ENCODE measurements around the gene PIM1. TPM values are rescaled to one million over a fixed set of nuclear protein-coding genes. Genes with fewer than 3 reads are reported as not detected.

The PIM1 gene
- total and polyA plus RNA-seq, 9 of the 15 experiments (the other 6 are each of a cell fraction or from before 2014, with no cell fraction given), result 19.0 to 789 (median 212) TPM

DNA sequence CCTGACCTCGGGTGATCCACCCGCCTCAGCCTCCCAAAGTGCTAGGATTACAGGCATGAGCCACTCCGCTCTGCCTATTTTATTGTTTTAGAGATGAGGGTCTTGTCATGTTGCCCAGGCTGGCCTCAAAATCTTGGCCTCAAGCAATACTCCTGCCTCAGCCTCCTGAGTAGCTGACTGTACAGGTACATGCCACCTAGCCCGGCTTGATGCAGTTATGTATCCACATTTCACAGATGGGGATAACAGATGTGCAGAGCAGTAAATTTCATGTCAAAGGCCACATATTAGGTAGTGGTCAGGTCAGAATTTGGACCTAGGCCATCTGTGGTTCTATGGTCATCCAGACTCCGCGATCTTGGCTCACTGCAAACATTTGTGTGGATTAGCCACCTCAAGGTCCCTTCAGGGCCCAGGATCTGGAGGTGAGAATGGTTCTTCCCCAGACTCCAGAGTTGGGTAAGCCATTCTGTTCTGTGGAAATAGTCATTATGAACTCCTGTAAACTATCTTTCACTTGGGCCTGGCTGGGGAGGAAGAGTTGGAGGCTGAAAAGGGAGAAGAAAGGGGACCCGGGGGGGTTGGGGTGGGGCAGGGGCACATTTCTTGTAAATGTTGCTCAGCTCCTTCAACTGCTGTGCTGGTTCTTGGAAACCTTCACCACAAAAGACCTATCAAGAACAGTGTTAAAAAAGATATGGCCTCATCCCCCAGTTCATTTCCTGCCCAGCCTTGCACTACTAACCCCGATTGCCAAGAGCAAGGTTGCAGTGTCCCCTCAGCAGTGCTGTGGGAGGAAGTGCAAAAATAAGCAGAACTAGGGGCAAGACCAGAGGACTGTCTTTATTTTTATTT is 13.0 kb downstream of the PIM1 start (continued):
- TF ChIP-seq, protein P1, sequence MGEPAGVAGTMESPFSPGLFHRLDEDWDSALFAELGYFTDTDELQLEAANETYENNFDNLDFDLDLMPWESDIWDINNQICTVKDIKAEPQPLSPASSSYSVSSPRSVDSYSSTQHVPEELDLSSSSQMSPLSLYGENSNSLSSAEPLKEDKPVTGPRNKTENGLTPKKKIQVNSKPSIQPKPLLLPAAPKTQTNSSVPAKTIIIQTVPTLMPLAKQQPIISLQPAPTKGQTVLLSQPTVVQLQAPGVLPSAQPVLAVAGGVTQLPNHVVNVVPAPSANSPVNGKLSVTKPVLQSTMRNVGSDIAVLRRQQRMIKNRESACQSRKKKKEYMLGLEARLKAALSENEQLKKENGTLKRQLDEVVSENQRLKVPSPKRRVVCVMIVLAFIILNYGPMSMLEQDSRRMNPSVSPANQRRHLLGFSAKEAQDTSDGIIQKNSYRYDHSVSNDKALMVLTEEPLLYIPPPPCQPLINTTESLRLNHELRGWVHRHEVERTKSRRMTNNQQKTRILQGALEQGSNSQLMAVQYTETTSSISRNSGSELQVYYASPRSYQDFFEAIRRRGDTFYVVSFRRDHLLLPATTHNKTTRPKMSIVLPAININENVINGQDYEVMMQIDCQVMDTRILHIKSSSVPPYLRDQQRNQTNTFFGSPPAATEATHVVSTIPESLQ (CRISPR knock-in tag; IDR thresholded peaks at IDR 0.05), result no peak
- TF ChIP-seq BACH1 (tag; IDR thresholded peaks at IDR 0.05) (peak; percentile 83), PHF20 (IDR thresholded peaks at IDR 0.05; ENCODE audit: partially characterized antibody) (no peak), ZNF79 (CRISPR knock-in tag; IDR thresholded peaks at IDR 0.05; ENCODE audit: low read depth) (peak; percentile 57; the same call in 1 of the 2 replicates), GABPB1 (CRISPR knock-in tag; IDR thresholded peaks at IDR 0.05) (peak; percentile 57; the same call in 1 of the 2 replicates), SNRNP70 (optimal IDR thresholded peaks at IDR 0.05; ENCODE audit: low read depth, low read length) (no peak), ZNF764 (CRISPR knock-in tag; IDR thresholded peaks at IDR 0.05; ENCODE audit: low read depth) (no peak), ZBED1 (IDR thresholded peaks at IDR 0.05) (peak; percentile 89; the same call in 1 of the 2 replicates), NELFE (IDR thresholded peaks at IDR 0.05; ENCODE audit: insufficient read depth, insufficient read length) (no peak), DNMT1 (IDR thresholded peaks at IDR 0.05) (no peak), FIP1L1 (IDR thresholded peaks at IDR 0.05; ENCODE audit: low read depth, low read length, poor library complexity, severe bottlenecking) (no peak), ZNF41 (CRISPR knock-in tag; conservative IDR thresholded peaks at IDR 0.05) (no peak; the same call in 1 of the 2 replicates), HSF4 (CRISPR knock-in tag; IDR thresholded peaks at IDR 0.05; ENCODE audit: borderline replicate concordance) (peak; percentile 42; the same call in 1 of the 2 replicates), MEF2A (IDR thresholded peaks at IDR 0.05; ENCODE audit: control insufficient read depth, low read depth, low read length) (peak; percentile 25; the same call in 1 of the 2 replicates), ATF1 (CRISPR knock-in tag; IDR thresholded peaks at IDR 0.05) (no peak), ATF1 (tag; IDR thresholded peaks at IDR 0.05) (peak; percentile 53), CREBBP (IDR thresholded peaks at IDR 0.05; ENCODE audit: low read depth, low read length) (no peak), BMI1 (IDR thresholded peaks at IDR 0.05; ENCODE audit: low read length) (no peak)
- TF ChIP-seq, protein P2, sequence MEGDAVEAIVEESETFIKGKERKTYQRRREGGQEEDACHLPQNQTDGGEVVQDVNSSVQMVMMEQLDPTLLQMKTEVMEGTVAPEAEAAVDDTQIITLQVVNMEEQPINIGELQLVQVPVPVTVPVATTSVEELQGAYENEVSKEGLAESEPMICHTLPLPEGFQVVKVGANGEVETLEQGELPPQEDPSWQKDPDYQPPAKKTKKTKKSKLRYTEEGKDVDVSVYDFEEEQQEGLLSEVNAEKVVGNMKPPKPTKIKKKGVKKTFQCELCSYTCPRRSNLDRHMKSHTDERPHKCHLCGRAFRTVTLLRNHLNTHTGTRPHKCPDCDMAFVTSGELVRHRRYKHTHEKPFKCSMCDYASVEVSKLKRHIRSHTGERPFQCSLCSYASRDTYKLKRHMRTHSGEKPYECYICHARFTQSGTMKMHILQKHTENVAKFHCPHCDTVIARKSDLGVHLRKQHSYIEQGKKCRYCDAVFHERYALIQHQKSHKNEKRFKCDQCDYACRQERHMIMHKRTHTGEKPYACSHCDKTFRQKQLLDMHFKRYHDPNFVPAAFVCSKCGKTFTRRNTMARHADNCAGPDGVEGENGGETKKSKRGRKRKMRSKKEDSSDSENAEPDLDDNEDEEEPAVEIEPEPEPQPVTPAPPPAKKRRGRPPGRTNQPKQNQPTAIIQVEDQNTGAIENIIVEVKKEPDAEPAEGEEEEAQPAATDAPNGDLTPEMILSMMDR (IDR thresholded peaks at IDR 0.05 in 2 of 3, conservative IDR thresholded peaks at IDR 0.05 in 1 of 3; ENCODE audit: insufficient read depth in 2 of 3, low read depth in 1 of 3, low read length in 3 of 3), result no peak
- TF ChIP-seq, protein P3, sequence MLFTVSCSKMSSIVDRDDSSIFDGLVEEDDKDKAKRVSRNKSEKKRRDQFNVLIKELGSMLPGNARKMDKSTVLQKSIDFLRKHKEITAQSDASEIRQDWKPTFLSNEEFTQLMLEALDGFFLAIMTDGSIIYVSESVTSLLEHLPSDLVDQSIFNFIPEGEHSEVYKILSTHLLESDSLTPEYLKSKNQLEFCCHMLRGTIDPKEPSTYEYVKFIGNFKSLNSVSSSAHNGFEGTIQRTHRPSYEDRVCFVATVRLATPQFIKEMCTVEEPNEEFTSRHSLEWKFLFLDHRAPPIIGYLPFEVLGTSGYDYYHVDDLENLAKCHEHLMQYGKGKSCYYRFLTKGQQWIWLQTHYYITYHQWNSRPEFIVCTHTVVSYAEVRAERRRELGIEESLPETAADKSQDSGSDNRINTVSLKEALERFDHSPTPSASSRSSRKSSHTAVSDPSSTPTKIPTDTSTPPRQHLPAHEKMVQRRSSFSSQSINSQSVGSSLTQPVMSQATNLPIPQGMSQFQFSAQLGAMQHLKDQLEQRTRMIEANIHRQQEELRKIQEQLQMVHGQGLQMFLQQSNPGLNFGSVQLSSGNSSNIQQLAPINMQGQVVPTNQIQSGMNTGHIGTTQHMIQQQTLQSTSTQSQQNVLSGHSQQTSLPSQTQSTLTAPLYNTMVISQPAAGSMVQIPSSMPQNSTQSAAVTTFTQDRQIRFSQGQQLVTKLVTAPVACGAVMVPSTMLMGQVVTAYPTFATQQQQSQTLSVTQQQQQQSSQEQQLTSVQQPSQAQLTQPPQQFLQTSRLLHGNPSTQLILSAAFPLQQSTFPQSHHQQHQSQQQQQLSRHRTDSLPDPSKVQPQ (CRISPR knock-in tag; IDR thresholded peaks at IDR 0.05; ENCODE audit: borderline replicate concordance), result no peak
